Astrocyte (in vitro differentiated cells and primary cell): ENCODE results near the gene GPATCH1.
A peak's percentile ranks its signal among the peaks of the same experiment; 100 is the strongest.

Source experiments
- EZH2 ChIP-seq: IDR thresholded peaks from 2 replicates; pipeline ENCODE4 v1.6.1; 2012; ENCODE audit warnings: mild to moderate bottlenecking, low read length, inconsistent platforms; ENCODE audit not compliant: insufficient read depth
- TF ChIP-seq, protein P1 (sequence below): IDR thresholded peaks from 2 replicates; pipeline ENCODE4 v1.5.1; 2011; ENCODE audit warnings: low read depth, mild to moderate bottlenecking, inconsistent platforms, low read length, moderate library complexity; ENCODE audit not compliant: insufficient read depth

DNA sequence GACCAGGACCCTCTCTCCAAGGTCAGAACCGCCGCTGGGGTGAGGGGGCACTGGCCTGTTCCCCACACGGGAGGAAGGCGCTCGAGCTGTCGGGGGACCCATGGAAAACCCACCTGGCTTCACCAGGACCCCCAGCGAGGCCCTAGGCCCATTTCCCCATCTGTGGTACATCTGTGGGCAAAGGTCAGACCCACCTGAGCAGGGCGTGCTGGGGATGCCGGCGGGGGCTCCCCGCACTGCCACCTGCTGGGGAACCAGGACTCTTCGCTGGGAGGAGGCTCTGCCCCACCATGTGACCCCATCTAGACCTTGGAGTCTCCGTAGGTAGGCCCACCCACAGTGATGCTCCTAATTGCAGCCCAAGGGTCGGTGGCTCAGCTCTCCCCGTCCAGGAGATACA is 51.4 kb downstream of the GPATCH1 start:
- TF ChIP-seq, protein P1, sequence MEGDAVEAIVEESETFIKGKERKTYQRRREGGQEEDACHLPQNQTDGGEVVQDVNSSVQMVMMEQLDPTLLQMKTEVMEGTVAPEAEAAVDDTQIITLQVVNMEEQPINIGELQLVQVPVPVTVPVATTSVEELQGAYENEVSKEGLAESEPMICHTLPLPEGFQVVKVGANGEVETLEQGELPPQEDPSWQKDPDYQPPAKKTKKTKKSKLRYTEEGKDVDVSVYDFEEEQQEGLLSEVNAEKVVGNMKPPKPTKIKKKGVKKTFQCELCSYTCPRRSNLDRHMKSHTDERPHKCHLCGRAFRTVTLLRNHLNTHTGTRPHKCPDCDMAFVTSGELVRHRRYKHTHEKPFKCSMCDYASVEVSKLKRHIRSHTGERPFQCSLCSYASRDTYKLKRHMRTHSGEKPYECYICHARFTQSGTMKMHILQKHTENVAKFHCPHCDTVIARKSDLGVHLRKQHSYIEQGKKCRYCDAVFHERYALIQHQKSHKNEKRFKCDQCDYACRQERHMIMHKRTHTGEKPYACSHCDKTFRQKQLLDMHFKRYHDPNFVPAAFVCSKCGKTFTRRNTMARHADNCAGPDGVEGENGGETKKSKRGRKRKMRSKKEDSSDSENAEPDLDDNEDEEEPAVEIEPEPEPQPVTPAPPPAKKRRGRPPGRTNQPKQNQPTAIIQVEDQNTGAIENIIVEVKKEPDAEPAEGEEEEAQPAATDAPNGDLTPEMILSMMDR, result peak; percentile 3
- TF ChIP-seq EZH2, result no peak
